ENCODE results near the gene DMBX1. TPM values are rescaled to one million over a fixed set of nuclear protein-coding genes. Genes with fewer than 3 reads are reported as not detected.

The DMBX1 gene
- total and polyA plus RNA-seq, 9 of the 15 experiments (the other 6 are each of a cell fraction or from before 2014, with no cell fraction given), result 0.25 to 4.3 (median 1.0) TPM

- TF ChIP-seq ZNF444 (CRISPR knock-in tag; IDR thresholded peaks at IDR 0.05) (no peak), FUS (optimal IDR thresholded peaks at IDR 0.05; ENCODE audit: low read depth, low read length) (no peak), NCOA6 (IDR thresholded peaks at IDR 0.05) (no peak), CEBPB (tag; IDR thresholded peaks at IDR 0.05) (no peak), ETV6 (IDR thresholded peaks at IDR 0.05; ENCODE audit: borderline replicate concordance in 1 of 2, low read depth in 2 of 2, low read length in 1 of 2) (no peak; a peak in 2 of 4 replicates), ETV6 (CRISPR knock-in tag; IDR thresholded peaks at IDR 0.05; ENCODE audit: borderline replicate concordance) (no peak), MCM3 (IDR thresholded peaks at IDR 0.05) (no peak), NFXL1 (CRISPR knock-in tag; IDR thresholded peaks at IDR 0.05) (no peak), MYC (IDR thresholded peaks at IDR 0.05; ENCODE audit: low read depth, low read length) (peak; percentile 94), MYC (CRISPR knock-in tag; IDR thresholded peaks at IDR 0.05; ENCODE audit: borderline replicate concordance, low read depth) (0 out of 2 replicates have a peak, but pooled peaks have one; percentile 66), MEF2A (IDR thresholded peaks at IDR 0.05; ENCODE audit: control insufficient read depth, low read depth, low read length) (no peak), HDAC6 (IDR thresholded peaks at IDR 0.05; ENCODE audit: low read depth, low read length) (no peak), SFPQ (IDR thresholded peaks at IDR 0.05; ENCODE audit: low read depth, low read length) (no peak), TAF7 (tag; IDR thresholded peaks at IDR 0.05) (peak; percentile 93), ARNT (IDR thresholded peaks at IDR 0.05) (peak; percentile 89 to 96), BCL6 (CRISPR knock-in tag; IDR thresholded peaks at IDR 0.05) (no peak), RFX1 (IDR thresholded peaks at IDR 0.05) (no peak), ZNF436 (CRISPR knock-in tag; IDR thresholded peaks at IDR 0.05) (no peak)
- TF ChIP-seq, protein P1, sequence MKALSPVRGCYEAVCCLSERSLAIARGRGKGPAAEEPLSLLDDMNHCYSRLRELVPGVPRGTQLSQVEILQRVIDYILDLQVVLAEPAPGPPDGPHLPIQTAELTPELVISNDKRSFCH (CRISPR knock-in tag; IDR thresholded peaks at IDR 0.05), result no peak
- TF ChIP-seq, protein P1 (tag; IDR thresholded peaks at IDR 0.05), result peak; percentile 93
- TF ChIP-seq, protein P2, sequence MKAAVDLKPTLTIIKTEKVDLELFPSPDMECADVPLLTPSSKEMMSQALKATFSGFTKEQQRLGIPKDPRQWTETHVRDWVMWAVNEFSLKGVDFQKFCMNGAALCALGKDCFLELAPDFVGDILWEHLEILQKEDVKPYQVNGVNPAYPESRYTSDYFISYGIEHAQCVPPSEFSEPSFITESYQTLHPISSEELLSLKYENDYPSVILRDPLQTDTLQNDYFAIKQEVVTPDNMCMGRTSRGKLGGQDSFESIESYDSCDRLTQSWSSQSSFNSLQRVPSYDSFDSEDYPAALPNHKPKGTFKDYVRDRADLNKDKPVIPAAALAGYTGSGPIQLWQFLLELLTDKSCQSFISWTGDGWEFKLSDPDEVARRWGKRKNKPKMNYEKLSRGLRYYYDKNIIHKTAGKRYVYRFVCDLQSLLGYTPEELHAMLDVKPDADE (conservative IDR thresholded peaks at IDR 0.05; ENCODE audit: control insufficient read depth, low read depth, low read length), result 0 out of 2 replicates have a peak, but pooled peaks have one; percentile 50
Observed at GRCh38 chr1:46442317-46443161, 47.1 kb upstream of the DMBX1 start (continued).
